ENCODE results near the gene TEX11.

Gene TEX11

GRCh38 chrX:70496491-70496890, 412.0 kb downstream of the TEX11 start:
- TF ChIP-seq CTCF (IDR thresholded peaks at IDR 0.05; ENCODE audit: control extremely low read depth, extremely low read depth, low read depth, missing control alignments) = no peak
- ChIA-PET CTCF (no interaction called here), POLR2A (no interaction called here)
- DNase-seq (ENCODE audit: extremely low spot score) = no peak

- no peak for DNase-seq (ENCODE audit: extremely low spot score)
- POLR2A ChIA-PET = no interaction called here
- CTCF ChIA-PET = no interaction called here
- no peak for TF ChIP-seq CTCF (IDR thresholded peaks at IDR 0.05; ENCODE audit: control extremely low read depth, extremely low read depth, low read depth, missing control alignments)
These were observed 414.1 kb downstream of the TEX11 start for GRCh38 chrX:70494441-70494840.

GRCh38 chrX:70488856-70489255, 419.7 kb downstream of the TEX11 start:
- POLR2A ChIA-PET = no interaction called here
- CTCF ChIA-PET = no interaction called here
- no peak for TF ChIP-seq CTCF (IDR thresholded peaks at IDR 0.05; ENCODE audit: control extremely low read depth, extremely low read depth, low read depth, missing control alignments)
- no peak for DNase-seq (ENCODE audit: extremely low spot score)

- TF ChIP-seq CTCF (IDR thresholded peaks at IDR 0.05; ENCODE audit: control extremely low read depth, extremely low read depth, low read depth, missing control alignments) = no peak
- no peak for DNase-seq (ENCODE audit: extremely low spot score)
- ChIA-PET CTCF (no interaction called here), POLR2A (no interaction called here)
These were observed 423.0 kb downstream of the TEX11 start for GRCh38 chrX:70485466-70485865.

- ChIA-PET POLR2A (no interaction called here), CTCF (no interaction called here)
- DNase-seq (ENCODE audit: extremely low spot score) = no peak
- no peak for TF ChIP-seq CTCF (IDR thresholded peaks at IDR 0.05; ENCODE audit: control extremely low read depth, extremely low read depth, low read depth, missing control alignments)
These were observed 426.2 kb downstream of the TEX11 start for GRCh38 chrX:70482300-70482699.

- no peak for TF ChIP-seq CTCF (IDR thresholded peaks at IDR 0.05; ENCODE audit: control extremely low read depth, extremely low read depth, low read depth, missing control alignments)
- POLR2A ChIA-PET = no interaction called here
- DNase-seq (ENCODE audit: extremely low spot score) = no peak
- CTCF ChIA-PET = no interaction called here
These were observed 426.8 kb downstream of the TEX11 start for GRCh38 chrX:70481471-70482270.

Measured in GM10248 (cell line).